KMS-11 (cell line): ENCODE data around the gene PCSK5.
"Not testable (repeated sequence)": the region's sequence is repeated elsewhere in the genome, so short reads cannot be mapped to it uniquely, and the experiment has no call there.

Source experiments
- H2AFZ ChIP-seq: fragments of 200-600 bp; sonication (generic); 2 replicates; pipeline ENCODE4 v1.6.1; 2016; ENCODE audit warnings: antibody characterized with exemption, mixed run types, low read depth
- H3K27ac ChIP-seq: fragments of 200-600 bp; sonication (generic); 2 replicates; pipeline ENCODE4 v1.6.1; 2016; ENCODE audit warnings: mild to moderate bottlenecking, mixed run types
- H3K27me3 ChIP-seq: fragments of 200-600 bp; sonication (generic); 2 replicates; pipeline ENCODE4 v1.6.1; 2017; ENCODE audit warnings: mild to moderate bottlenecking, low read depth, mixed run types, moderate library complexity; ENCODE audit not compliant: insufficient read depth
- H3K36me3 ChIP-seq: fragments of 200-600 bp; sonication (generic); 2 replicates; pipeline ENCODE4 v1.6.1; 2017; ENCODE audit warnings: mild to moderate bottlenecking, mixed run types; ENCODE audit not compliant: insufficient read depth
- H3K4me1 ChIP-seq: fragments of 200-600 bp; sonication (generic); 2 replicates; pipeline ENCODE4 v1.6.1; 2016; ENCODE audit warnings: mild to moderate bottlenecking, low read depth, mixed run types; ENCODE audit not compliant: poor library complexity, severe bottlenecking
- H3K4me2 ChIP-seq: fragments of 200-600 bp; sonication (generic); 2 replicates; pipeline ENCODE4 v1.7.0; 2016; ENCODE audit warnings: mild to moderate bottlenecking, mixed run types
- H3K4me3 ChIP-seq: fragments of 200-600 bp; sonication (generic); IDR thresholded peaks from 2 replicates; pipeline ENCODE4 v1.6.1; 2017; ENCODE audit warnings: low read depth, low read length, mixed read lengths; ENCODE audit not compliant: insufficient read depth
- H3K79me2 ChIP-seq: fragments of 200-600 bp; sonication (generic); 2 replicates; pipeline ENCODE4 v1.6.1; 2016; ENCODE audit warnings: low read depth, mixed run types; ENCODE audit not compliant: insufficient read depth
- H3K9ac ChIP-seq: fragments of 200-600 bp; sonication (generic); 2 replicates; pipeline ENCODE4 v1.6.1; 2016; ENCODE audit warnings: mild to moderate bottlenecking, mixed run types
- H4K20me1 ChIP-seq: fragments of 200-600 bp; sonication (generic); 2 replicates; pipeline ENCODE4 v1.6.1; 2016; ENCODE audit warnings: mild to moderate bottlenecking, mixed run types; ENCODE audit not compliant: insufficient read depth
- CTCF ChIP-seq: fragments of 200-600 bp; sonication (generic); conservative IDR thresholded peaks from 2 replicates; pipeline ENCODE4 v1.6.1; 2017; ENCODE audit warnings: low read depth, mild to moderate bottlenecking, antibody characterized with exemption, low read length, moderate library complexity, mixed read lengths

The PCSK5 gene

GRCh38 chr9:75962013-75962661 lies 71.7 kb downstream of the PCSK5 start:
- H3K4me3 ChIP-seq: no peak overlapping the region
- H3K36me3 ChIP-seq: no peaks in the 10 kb centered on the region
- H3K4me1 ChIP-seq: no peaks in the 10 kb centered on the region
- no peak overlapping the region for H3K9ac ChIP-seq
- H4K20me1 ChIP-seq: no peaks in the 10 kb centered on the region
- TF ChIP-seq CTCF: no peak
- H2AFZ ChIP-seq: no peak overlapping the region
- no peak overlapping the region for H3K27ac ChIP-seq
- H3K4me2 ChIP-seq: no peak overlapping the region
- H3K79me2 ChIP-seq: no peaks in the 10 kb centered on the region
- no peaks in the 10 kb centered on the region for H3K27me3 ChIP-seq

- H3K79me2 ChIP-seq: no peaks in the 10 kb centered on the region
- H3K36me3 ChIP-seq: no peaks in the 10 kb centered on the region
- H3K9ac ChIP-seq: no peak overlapping the region
- no peaks in the 10 kb centered on the region for H3K27me3 ChIP-seq
- H3K4me1 ChIP-seq: no peaks in the 10 kb centered on the region
- H2AFZ ChIP-seq: no peak overlapping the region
- no peak overlapping the region for H3K4me2 ChIP-seq
- no peak for TF ChIP-seq CTCF
- no peak overlapping the region for H3K27ac ChIP-seq
- H4K20me1 ChIP-seq: no peaks in the 10 kb centered on the region
- no peak overlapping the region for H3K4me3 ChIP-seq
Measured at GRCh38 chr9:75962662-75963036, 72.2 kb downstream of the PCSK5 start.

GRCh38 chr9:75963321-75963720 lies 72.8 kb downstream of the PCSK5 start:
- H3K79me2 ChIP-seq, H3K9ac ChIP-seq, H3K27me3 ChIP-seq, H3K27ac ChIP-seq, H4K20me1 ChIP-seq, H3K4me2 ChIP-seq, H2AFZ ChIP-seq, H3K36me3 ChIP-seq, H3K4me1 ChIP-seq, H3K4me3 ChIP-seq: not testable (repeated sequence)

- Histone ChIP-seq H3K27me3 (no peaks in the 10 kb centered on the region), H4K20me1 (no peaks in the 10 kb centered on the region), H3K79me2 (no peaks in the 10 kb centered on the region), H3K9ac (no peak overlapping the region), H2AFZ (no peak overlapping the region), H3K4me2 (no peak overlapping the region), H3K36me3 (no peaks in the 10 kb centered on the region), H3K27ac (no peak overlapping the region), H3K4me1 (no peaks in the 10 kb centered on the region), H3K4me3 (no peak overlapping the region)
- no peak for TF ChIP-seq CTCF
Measured at GRCh38 chr9:75964427-75964826, 74.0 kb downstream of the PCSK5 start.

- TF ChIP-seq CTCF: no peak
- H3K4me1 ChIP-seq: no peaks in the 10 kb centered on the region
- H2AFZ ChIP-seq: no peak overlapping the region
Measured at GRCh38 chr9:75965231-75965630, 74.8 kb downstream of the PCSK5 start.

More at GRCh38 chr9:75965231-75965630, 74.8 kb downstream of the PCSK5 start:
- Histone ChIP-seq H3K27ac (no peak overlapping the region), H3K9ac (no peak overlapping the region), H3K4me2 (no peak overlapping the region), H3K4me3 (no peak overlapping the region), H3K79me2 (no peaks in the 10 kb centered on the region), H4K20me1 (no peaks in the 10 kb centered on the region), H3K36me3 (no peaks in the 10 kb centered on the region), H3K27me3 (no peaks in the 10 kb centered on the region)
